NCI-H2081 (cell line): ENCODE data around the gene PWWP2B.

Experiments
- DNase-seq, 2 experiments: peaks; one replicate each; lab custom pipeline; 2025; lab: John Stamatoyannopoulos, UW

Gene PWWP2B

DNA sequence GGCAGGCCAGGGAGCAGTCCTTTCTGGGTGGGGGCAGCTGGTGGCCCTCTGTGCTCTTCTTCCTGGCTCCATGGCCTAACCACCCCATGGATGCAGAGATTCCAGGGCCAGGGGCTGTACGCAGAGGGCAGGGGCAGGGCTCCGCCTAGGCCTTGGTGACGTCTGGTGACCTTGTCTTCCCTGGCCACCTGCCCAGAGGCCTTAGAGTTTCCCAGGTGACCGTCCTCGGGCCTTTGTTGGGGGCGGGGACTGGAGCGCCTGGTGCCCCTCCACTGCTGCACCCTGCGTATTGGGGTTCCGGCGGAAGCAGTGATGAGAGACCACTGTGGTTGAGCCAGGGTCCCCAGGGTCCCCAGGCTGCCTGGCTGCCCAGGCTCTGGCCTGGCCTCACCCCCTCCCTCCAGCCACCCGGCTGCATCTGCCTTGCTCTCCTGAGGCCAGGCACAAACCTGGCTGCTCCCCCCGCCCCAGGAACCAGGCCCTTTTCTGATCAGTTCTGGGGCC, 10.3 kb downstream of the PWWP2B start:
- DNase-seq, result no peak

- DNase-seq, result peak; percentile 32 to 39
Measured at GRCh38 chr10:132407846-132408278, 10.9 kb downstream of the PWWP2B start.

- DNase-seq, result no peak
Measured at GRCh38 chr10:132408367-132408781, 11.4 kb downstream of the PWWP2B start.

GRCh38 chr10:132408823-132409666, 12.0 kb downstream of the PWWP2B start:
- no peak for DNase-seq

DNA sequence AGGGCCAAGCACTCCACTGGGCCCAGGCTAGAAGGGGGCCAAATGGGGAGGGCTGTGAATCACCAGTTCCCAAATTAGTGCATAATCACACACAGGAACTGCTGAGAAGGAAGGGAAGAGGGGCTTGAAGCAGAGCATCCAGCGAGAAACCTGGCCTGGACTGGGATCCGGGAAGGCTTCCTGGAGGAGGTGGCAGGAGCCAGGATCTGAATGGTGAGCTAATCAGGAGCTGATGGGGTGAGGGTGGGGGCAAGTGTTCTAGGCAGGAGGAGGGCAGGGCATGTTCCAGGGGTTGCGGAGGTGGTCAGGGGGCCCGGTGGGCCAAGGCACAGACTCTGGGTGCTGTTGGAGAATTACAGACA, 12.6 kb downstream of the PWWP2B start:
- no peak for DNase-seq

DNA sequence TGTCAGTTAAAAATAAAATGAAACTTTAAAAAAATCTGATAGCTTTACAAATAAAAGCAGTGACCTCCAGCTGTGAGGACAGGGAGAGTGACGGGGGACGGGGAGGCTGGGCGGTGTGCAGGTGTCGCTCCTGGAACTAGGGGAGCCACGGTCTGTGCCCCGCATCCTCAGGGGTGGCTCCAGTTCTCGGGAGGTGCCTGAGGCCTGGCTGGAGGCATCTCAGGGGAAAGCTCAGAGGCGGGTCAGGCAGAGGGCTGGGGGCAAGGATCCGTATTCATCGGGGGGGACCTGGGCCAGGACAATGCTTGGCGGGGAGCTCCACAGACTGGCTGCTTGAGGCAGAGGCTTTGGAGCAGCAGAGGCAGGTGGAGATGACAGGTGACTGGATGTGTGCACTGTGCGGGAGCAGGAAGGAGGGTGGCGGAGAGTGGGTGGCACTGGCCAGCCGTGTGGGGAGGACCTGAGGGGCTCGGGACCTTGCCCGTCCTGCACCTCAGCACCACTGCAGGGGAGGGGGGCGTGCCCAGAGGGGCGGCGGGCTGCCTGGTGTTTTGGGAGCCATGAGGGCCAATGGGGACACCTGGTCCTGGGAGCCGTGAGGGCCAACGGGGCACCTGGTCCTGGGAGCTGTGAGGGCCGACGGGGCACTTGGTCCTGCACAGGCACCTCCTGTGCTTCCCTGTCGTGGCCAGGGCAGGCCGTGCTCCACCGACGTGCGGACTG, 13.2 kb downstream of the PWWP2B start:
- no peak for DNase-seq

GRCh38 chr10:132410779-132411532, 14.0 kb downstream of the PWWP2B start:
- DNase-seq, result no peak

GRCh38 chr10:132411561-132412253, 14.7 kb downstream of the PWWP2B start:
- DNase-seq, result no peak

- DNase-seq, result no peak
Measured at GRCh38 chr10:132412316-132413192, 15.6 kb downstream of the PWWP2B start.

DNA sequence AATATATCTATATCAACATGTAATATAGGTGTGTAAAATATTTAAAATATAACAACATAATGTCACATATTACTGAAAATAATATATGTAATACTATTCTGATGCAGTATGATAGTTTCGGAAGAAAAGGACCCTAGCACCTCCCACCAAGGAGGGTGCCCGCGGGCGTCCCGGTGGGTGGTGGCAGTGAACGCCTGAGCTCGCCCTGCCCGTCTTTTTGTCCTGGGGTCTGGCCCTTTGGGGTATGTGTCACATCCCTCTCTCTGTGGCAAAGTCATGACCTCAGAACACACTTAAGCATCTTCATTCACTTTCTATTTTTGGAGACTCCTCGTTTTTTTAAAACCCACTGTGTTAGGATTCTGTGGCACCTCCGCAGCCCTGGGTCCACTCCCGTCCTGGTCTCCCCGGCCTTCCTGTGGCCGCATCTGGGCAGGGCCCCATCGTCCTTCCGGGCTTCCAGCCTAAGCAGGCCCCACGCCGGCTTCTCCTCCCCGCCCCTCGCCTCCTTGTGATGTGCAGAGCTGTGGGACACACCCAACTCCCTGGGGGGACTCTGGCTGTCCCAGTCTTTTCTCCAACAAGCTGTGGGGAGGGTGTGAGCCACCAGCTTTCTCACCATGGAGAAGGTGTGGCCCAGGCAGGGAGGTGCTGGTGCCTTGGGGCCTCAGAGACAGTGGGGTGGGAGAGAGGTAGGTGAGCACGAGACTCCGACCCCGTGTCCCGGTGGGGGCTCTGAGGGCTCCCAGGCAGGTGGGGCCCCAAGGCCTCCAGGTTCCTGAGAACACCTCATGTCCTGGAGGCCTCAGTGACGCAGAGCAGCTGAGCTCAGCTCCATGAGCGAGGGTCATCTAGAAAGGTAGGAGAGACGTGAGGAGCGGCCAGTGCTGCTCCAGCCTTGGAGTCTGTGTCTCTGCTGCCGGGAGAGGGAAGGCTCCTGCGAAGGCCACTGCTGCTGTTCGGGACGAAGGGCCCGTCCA, 16.5 kb downstream of the PWWP2B start:
- no peak for DNase-seq

GRCh38 chr10:132414402-132415016, 17.5 kb downstream of the PWWP2B start:
- DNase-seq, result no peak

GRCh38 chr10:132415255-132415654, 18.3 kb downstream of the PWWP2B start:
- no peak for DNase-seq

- no peak for DNase-seq
Measured at GRCh38 chr10:132415956-132416355, 19.0 kb downstream of the PWWP2B start.

- DNase-seq, result no peak
Measured at GRCh38 chr10:132416566-132417256, 19.7 kb downstream of the PWWP2B start.

GRCh38 chr10:132417257-132417910, 20.4 kb downstream of the PWWP2B start:
- no peak for DNase-seq

- DNase-seq, result no peak
Measured at GRCh38 chr10:132417957-132418441, 21.0 kb downstream of the PWWP2B start.

- DNase-seq, result peak in 1 of 2 experiments; percentile 25
Measured at GRCh38 chr10:132418527-132419416, 21.8 kb downstream of the PWWP2B start.
